HG03565 (cell line): Measurements from ENCODE around the gene CTNNAL1.
"Not testable (repeated sequence)": the region's sequence is repeated elsewhere in the genome, so short reads cannot be mapped to it uniquely, and the experiment has no call there.

Experiments used
- ATAC-seq: cut with Tn5 transposase; IDR thresholded peaks from one replicate; pipeline ENCODE4 v1.9.1; 2021; ENCODE audit warnings: mild to moderate bottlenecking, moderate library complexity; ENCODE audit not compliant: unreplicated experiment

Gene CTNNAL1

GRCh38 chr9:109012876-109013678, at the start of gene CTNNAL1:
TSS of gene CTNNAL1 (minus strand) at chr9:109013499. CDS start at chr9:109013442, 57 bp downstream.
- peak; percentile 47 for ATAC-seq

GRCh38 chr9:109062543-109062942, 49.2 kb upstream of the CTNNAL1 start:
- ATAC-seq, result no peak

- ATAC-seq, result no peak
These were observed 46.9 kb upstream of the CTNNAL1 start for GRCh38 chr9:109060191-109060590.

- ATAC-seq, result not testable (repeated sequence)
These were observed 39.8 kb upstream of the CTNNAL1 start for GRCh38 chr9:109053121-109053520.

GRCh38 chr9:109052416-109052815, 39.1 kb upstream of the CTNNAL1 start:
- no peak for ATAC-seq

GRCh38 chr9:109051733-109052132, 38.4 kb upstream of the CTNNAL1 start:
- no peak for ATAC-seq

GRCh38 chr9:109050444-109050843, 37.1 kb upstream of the CTNNAL1 start:
- no peak for ATAC-seq

GRCh38 chr9:109048822-109049221, 35.5 kb upstream of the CTNNAL1 start:
- no peak for ATAC-seq

GRCh38 chr9:109047259-109047658, 34.0 kb upstream of the CTNNAL1 start:
- no peak for ATAC-seq

GRCh38 chr9:109046346-109046745, 33.0 kb upstream of the CTNNAL1 start:
- ATAC-seq, result no peak

GRCh38 chr9:109043578-109043977, 30.3 kb upstream of the CTNNAL1 start:
- no peak for ATAC-seq

- no peak for ATAC-seq
These were observed 27.3 kb upstream of the CTNNAL1 start for GRCh38 chr9:109040571-109040970.

GRCh38 chr9:109039539-109039938, 26.2 kb upstream of the CTNNAL1 start:
- no peak for ATAC-seq

GRCh38 chr9:109037946-109038715, 24.8 kb upstream of the CTNNAL1 start:
- no peak for ATAC-seq

GRCh38 chr9:109036744-109037680, 23.7 kb upstream of the CTNNAL1 start:
- ATAC-seq, result no peak

- ATAC-seq, result no peak
These were observed 22.6 kb upstream of the CTNNAL1 start for GRCh38 chr9:109035684-109036423.

- no peak for ATAC-seq
These were observed 20.8 kb upstream of the CTNNAL1 start for GRCh38 chr9:109033941-109034700.

- ATAC-seq, result no peak
These were observed 17.9 kb upstream of the CTNNAL1 start for GRCh38 chr9:109031241-109031640.

GRCh38 chr9:109030426-109030825, 17.1 kb upstream of the CTNNAL1 start:
- ATAC-seq, result no peak

- ATAC-seq, result no peak
These were observed 15.2 kb upstream of the CTNNAL1 start for GRCh38 chr9:109028457-109028856.
